Measurements from ENCODE around the gene HS6ST3. TPM values are rescaled to one million over a fixed set of nuclear protein-coding genes. Genes with fewer than 3 reads are reported as not detected.

HS6ST3 gene
- total and polyA plus RNA-seq, 2 of the 13 experiments (the other 11 are each of a cell fraction or from before 2014, with no cell fraction given): not detected

GRCh38 chr13:96473526-96474180 lies 383.7 kb downstream of the HS6ST3 start (continued):
- TF ChIP-seq RAD21 (CRISPR knock-in tag; IDR thresholded peaks at IDR 0.05): no peak
- no peak for TF ChIP-seq ETS1 (CRISPR knock-in tag; IDR thresholded peaks at IDR 0.05)
- TF ChIP-seq ATM (IDR thresholded peaks at IDR 0.05; ENCODE audit: borderline replicate concordance): no peak
- TF ChIP-seq SIX1 (CRISPR knock-in tag; IDR thresholded peaks at IDR 0.05; ENCODE audit: borderline replicate concordance): no peak

- no peaks in the 10 kb centered on the region for H4K20me1 ChIP-seq (ENCODE audit: insufficient read depth, low read length)
- no peaks in the 10 kb centered on the region for H3K79me2 ChIP-seq (ENCODE audit: insufficient read depth, low read length)
- ATAC-seq (no peak), FAIRE-seq (no peak), DNase-seq (ENCODE audit: low spot score) (no peak)
- in situ Hi-C loops (cut with HindIII; ENCODE audit: extremely low pct_ligation_motif_present, low pct_unique_long_range_greater_than_20kb) (no loop called here), intact Hi-C loops (cut with micrococcal nuclease; ENCODE audit: unreplicated experiment) (no loop called here)
- H3K9ac ChIP-seq (ENCODE audit: insufficient read depth, low read depth, low read length): no peak overlapping the region
- no peaks in the 10 kb centered on the region for H3K9me3 ChIP-seq (ENCODE audit: low read length)
- ChIA-PET CTCF (ENCODE audit: low intra/inter-chr PET ratio, low total read pairs) (no interaction called here), POLR2A (no interaction called here)
- H3K4me3 ChIP-seq (replicated peaks in 1 of 3; ENCODE audit: insufficient read depth in 1 of 3, low read depth in 2 of 3, low read length in 3 of 3): no peak overlapping the region
- H3K4me1 ChIP-seq (ENCODE audit: insufficient read depth, low read length): no peaks in the 10 kb centered on the region
- no peak overlapping the region for H3K27ac ChIP-seq (ENCODE audit: extremely low read length, insufficient read depth, low read length)
- no peaks in the 10 kb centered on the region for H3K36me3 ChIP-seq (replicated peaks in 1 of 2; ENCODE audit: control insufficient read depth in 1 of 2, insufficient read depth in 2 of 2, low read length in 2 of 2)
- no peak overlapping the region for H3K4me2 ChIP-seq (ENCODE audit: low read depth, low read length)
- BruUV-seq (replicated peaks): no TSS peak
- 0 out of 5 replicates have a peak, but pooled peaks cover 0 to 2% of the 10 kb centered on the region in 2 experiments for H3K27me3 ChIP-seq (ENCODE audit: control insufficient read depth in 1 of 2, insufficient read depth in 2 of 2, low read length in 2 of 2)
- no peak overlapping the region for H2AFZ ChIP-seq (ENCODE audit: low read length)
- WGBS (ENCODE audit: low lambda C conversion rate): 21% methylated on average over 7 of the region's 7 CpGs
- TF ChIP-seq FOXO1 (CRISPR knock-in tag; IDR thresholded peaks at IDR 0.05) (no peak), ETV6 (CRISPR knock-in tag; conservative IDR thresholded peaks at IDR 0.05) (no peak), ZNF629 (CRISPR knock-in tag; conservative IDR thresholded peaks at IDR 0.05) (no peak), ZNF253 (CRISPR knock-in tag; IDR thresholded peaks at IDR 0.05; ENCODE audit: borderline replicate concordance) (no peak), SMC3 (IDR thresholded peaks at IDR 0.05; ENCODE audit: low read length) (no peak), ZSCAN30 (CRISPR knock-in tag; IDR thresholded peaks at IDR 0.05) (no peak), ZNF737 (CRISPR knock-in tag; IDR thresholded peaks at IDR 0.05; ENCODE audit: borderline replicate concordance) (no peak), ZNF883 (CRISPR knock-in tag; IDR thresholded peaks at IDR 0.05; ENCODE audit: not compliant biosample characterization) (no peak), TFDP2 (CRISPR knock-in tag; IDR thresholded peaks at IDR 0.05) (no peak), ZNF296 (CRISPR knock-in tag; conservative IDR thresholded peaks at IDR 0.05) (no peak), HNRNPH1 (optimal IDR thresholded peaks at IDR 0.05; ENCODE audit: low read depth, low read length) (no peak), FOXA1 (IDR thresholded peaks at IDR 0.05) (no peak), FOXA1 (CRISPR knock-in tag; IDR thresholded peaks at IDR 0.05) (no peak), ATF5 (CRISPR knock-in tag; IDR thresholded peaks at IDR 0.05; ENCODE audit: low read depth) (no peak)
These were observed 384.3 kb downstream of the HS6ST3 start for GRCh38 chr13:96474181-96474557.
